HT1080 (cell line): ENCODE results near the gene RCAN3. TPM values are rescaled to one million over a fixed set of nuclear protein-coding genes. Genes with fewer than 3 reads are reported as not detected.
A peak's percentile ranks its signal among the peaks of the same experiment; 100 is the strongest.
"Not testable (repeated sequence)": the region's sequence is repeated elsewhere in the genome, so short reads cannot be mapped to it uniquely, and the experiment has no call there.

ENCODE experiments used
- DNase-seq: peaks from one replicate; pipeline ENCODE4 v3.0.0-alpha.2; 2015; ENCODE audit warnings: low read depth
- total RNA-seq: library from RNA; depleted of rRNA; stranded (reverse); fragments of >200 nt; shearing (Covaris generic); gene quantifications from 2 replicates; pipeline ENCODE4 v1.2.3, GENCODE V29; 2014

RCAN3 gene
- total RNA-seq, 1 experiment from 2014 or later: 8.8 TPM

DNA sequence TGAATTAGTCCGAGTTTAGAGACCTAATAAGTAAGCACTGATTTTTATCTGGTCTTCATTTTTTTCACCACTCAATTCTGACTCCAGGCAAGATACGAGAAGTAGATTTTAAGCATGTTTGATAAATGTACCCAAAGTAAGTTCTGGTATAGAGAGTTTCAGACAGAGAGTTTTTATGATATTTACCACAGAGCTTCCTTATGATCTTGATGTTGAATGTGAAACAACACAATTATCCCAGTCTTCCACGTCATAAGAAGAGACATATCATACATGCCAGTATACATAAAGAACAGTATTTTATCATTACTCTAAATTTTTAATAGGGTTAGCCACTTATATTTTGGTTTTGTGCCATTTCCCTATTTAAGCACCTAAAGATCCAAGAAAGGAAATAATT, 45.4 kb downstream of the RCAN3 start:
- no peak for DNase-seq

DNA sequence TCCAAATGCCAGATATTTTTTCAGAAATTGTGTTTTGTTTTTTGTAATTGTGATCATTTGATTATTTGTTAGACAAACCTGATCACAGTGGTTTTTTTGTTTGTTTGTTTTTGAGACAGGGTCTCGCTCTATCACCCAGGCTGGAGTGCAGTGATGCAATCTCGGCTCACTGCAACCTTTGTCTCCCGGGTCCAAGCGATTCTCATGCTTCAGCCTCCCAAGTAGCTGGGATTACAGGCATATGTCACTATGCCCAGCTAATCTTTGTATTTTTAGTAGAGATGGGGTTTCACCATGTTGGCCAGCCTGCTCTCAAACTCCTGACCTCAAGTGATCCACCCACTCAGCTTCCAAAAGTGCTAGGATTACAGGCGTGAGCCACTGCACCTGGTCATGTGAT, 46.6 kb downstream of the RCAN3 start:
- DNase-seq: not testable (repeated sequence)

DNA sequence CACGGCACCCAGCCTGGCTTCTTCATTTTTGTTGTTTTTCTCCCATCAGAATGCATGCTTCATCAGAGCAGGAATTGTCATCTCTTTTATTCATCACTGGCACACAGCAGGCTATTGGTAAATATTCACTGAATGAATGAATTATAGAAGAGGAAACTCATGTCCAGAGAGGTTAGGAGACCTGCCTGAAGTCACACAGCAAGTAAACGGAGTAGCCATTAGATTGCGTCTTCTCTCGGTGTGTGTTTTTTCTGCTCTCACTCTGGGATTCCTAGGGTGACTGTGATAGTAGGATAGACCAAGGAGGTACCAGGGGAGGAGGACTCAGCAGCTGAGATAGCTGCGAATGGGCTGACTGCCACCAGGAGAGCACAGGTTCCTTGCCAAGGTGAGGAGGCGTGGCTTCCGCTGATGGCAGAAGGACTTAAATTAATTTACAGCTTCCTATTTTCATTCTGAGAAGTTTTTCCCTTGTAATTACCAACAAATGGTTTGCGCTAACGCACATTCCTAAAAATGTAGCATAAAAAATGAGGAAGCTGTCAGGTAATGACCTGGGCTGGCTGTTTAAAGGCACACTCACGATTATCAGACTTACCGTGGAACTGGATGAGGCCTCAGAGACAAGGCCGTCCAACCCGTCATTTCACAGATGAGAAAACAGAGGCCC, 48.8 kb downstream of the RCAN3 start:
- no peak for DNase-seq

DNA sequence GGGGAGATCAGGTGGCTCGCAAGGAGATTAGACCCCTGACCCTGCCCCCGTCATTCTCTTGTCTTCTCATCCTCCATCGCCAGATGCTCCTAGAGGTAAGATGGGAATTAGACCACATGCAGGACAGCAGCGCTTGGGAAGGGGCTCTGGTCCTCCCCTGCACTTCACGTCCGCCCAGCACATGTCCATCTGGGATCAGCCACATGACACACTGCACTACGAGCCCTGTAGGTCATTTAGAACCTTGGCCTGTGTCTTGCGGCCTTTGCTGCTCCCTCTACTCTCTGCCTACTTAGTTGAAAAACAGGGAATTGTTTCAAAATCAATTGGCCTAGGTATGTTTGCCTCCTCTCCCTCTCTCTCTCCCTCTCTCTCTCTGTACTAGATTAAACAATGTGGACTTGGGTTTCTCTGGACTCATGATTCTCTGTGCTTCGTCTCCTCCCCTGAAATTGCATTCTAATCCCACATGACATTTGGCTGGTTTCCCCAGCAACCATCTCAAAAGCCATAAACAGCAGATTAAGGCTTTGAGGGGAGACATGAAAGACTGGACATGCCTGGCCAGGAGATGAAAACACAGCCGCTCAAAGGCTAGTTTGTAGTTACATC, 49.4 kb downstream of the RCAN3 start:
- DNase-seq: no peak

DNA sequence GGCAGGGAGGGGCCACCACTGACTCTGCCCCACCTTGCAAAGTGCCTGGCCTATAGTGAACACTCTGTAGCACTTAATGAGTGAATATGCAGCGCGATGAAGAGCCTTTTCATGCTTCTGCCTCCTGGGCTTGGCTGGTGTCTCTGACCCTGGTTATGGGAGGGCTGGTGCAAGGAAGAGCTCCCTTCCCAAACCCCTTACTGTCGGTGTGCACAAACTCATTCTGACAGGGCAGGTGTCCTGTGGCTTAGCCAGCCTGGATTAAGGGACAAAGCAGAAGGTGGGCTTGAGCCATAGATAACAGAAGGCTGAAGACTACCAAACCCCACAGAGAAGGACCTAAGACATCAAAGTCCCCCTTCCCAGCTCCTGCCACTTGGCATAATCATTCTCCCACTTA, 51.3 kb downstream of the RCAN3 start:
- DNase-seq: no peak

DNA sequence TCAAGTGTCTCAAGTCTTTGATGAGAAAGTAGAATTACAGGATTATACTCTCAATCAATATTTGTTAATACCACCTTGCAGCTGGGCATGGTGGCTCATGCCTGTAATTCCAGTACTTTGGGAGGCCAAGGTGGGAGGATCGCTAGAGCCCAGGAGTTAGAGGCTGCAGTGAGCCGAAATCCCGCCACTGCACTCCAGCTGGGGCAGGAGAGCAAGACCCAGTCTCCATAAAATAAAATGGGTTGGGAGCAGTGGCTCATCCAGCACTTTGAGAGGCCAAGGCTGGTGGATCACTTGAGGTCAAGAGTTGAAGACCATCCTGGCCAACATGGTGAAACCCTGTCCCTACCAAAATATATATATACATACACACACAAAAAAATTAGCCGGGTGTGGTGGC, 52.1 kb downstream of the RCAN3 start:
- no peak for DNase-seq

DNA sequence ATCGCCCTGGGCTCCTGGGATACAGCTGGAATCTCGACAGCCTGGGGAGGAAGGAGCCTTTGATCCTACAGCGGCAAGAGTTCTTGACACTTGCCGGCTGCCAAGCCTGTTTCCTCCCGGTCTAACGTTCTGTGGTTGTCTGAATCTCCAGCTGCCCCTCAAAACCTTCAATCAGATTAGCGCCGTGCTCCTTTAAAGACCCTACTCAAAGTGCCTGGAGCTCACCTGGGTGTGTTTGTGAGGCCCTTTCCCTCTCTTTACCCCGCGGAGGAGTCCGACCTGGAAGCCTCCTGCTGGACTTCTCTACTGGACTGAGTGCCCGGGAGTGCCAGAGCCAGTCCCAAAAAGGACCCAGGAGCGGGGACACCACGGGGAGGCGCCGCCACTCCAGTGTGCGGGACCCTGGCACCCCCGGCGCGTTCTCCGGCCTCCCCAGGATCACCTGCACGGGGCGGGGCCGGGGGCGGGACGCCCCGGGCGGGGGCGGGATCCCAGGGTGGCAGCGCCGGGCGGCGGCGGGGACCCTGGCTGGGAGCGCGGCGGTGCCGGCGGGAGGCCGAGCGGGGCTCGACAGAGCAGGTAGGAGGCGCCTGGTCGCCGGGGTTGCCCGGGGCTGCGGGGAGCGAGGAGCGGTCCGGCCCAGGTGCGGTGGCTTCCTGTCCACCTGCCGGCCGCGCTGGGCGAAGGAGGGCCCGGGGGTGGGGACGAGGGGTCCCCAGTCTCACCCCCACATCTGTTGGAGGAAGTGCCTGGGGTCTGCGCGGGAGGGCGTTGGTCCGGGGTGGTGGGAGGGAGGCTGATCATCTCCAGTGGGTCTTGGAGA, 53.2 kb downstream of the RCAN3 start, which contains the start of gene NCMAP:
NCMAP (plus strand) TSS at position 497 of the 823 bp plus-strand sequence. CDS start 39,344 bp downstream, outside the sequence.
- no peak for DNase-seq

DNA sequence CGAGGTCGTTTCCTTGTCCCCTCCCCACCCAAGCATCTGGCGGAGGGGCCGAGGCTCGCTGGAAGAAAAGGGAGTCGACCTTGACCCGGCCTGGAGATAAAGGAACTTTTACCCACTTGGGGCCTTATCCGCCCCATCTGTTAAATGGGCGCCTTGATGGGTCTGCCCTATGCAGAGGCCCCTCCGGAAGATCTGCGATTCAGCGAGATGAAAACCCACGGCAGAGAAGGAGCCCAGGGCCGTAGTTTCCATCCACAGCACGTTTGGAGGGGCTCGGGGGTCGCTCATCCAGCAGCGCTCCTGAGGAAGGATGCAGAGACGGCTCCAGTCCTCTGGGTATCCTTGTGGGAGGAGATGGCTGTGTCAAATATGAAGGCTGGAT, 53.8 kb downstream of the RCAN3 start:
- DNase-seq: no peak

DNA sequence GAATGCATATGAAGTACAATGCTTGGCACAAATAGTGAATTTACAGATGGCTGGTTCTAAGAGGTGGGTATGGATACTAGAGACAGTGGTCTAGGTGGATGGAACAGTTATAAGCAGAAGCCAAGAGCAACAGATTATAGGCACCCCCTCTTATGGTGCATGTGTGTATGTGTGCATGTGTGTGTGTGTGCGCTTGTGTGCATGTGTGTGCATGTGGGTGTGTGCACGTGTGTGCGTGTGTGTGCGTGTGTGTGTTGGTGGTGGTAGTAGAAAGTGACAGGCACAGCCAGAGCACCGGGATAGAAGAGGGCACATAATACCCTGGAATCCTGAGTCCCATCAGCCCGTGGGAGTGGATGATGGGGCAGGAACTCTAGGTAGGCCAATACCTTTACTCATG, 54.6 kb downstream of the RCAN3 start:
- DNase-seq: no peak

DNA sequence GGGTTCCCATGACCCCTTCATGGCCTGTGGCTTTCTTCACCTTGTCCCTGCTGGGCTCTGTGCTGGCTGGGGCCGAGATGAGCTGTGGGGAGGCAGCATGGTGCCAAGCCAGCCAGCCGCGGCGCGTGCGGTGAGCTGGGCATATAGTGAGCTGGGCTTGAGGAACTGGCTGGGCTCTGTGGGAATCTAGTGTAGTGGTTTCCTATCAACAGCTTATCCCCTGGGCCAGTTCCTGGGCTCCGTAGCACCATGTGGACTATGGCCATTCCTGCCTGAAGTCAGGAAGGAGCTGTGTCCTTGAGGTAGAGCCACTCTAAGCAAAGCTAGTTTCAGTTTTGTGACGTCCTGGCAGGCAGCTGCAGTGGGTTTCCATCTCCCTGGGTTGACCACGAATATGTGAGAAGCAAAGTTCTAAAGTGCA, 55.1 kb downstream of the RCAN3 start:
- no peak for DNase-seq

DNA sequence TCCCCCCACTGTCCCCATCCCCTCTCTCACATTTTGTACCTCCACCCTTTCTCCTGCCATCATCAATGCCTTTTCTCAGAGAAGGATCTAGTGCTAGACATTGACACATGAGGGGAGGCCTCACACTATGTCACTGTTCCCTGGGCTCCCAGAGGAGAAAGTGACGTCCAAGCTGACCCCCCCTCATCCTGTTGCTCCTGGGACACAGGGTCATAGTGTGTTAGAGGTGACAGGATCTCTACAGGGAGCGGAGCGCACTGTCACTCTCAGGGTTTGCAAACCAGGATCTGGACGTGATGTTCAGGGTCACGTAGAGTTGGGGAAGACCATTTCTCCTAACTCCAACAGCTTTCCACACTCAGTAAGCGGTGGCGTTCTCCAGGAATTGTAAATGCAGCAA, 55.8 kb downstream of the RCAN3 start:
- DNase-seq: no peak

DNA sequence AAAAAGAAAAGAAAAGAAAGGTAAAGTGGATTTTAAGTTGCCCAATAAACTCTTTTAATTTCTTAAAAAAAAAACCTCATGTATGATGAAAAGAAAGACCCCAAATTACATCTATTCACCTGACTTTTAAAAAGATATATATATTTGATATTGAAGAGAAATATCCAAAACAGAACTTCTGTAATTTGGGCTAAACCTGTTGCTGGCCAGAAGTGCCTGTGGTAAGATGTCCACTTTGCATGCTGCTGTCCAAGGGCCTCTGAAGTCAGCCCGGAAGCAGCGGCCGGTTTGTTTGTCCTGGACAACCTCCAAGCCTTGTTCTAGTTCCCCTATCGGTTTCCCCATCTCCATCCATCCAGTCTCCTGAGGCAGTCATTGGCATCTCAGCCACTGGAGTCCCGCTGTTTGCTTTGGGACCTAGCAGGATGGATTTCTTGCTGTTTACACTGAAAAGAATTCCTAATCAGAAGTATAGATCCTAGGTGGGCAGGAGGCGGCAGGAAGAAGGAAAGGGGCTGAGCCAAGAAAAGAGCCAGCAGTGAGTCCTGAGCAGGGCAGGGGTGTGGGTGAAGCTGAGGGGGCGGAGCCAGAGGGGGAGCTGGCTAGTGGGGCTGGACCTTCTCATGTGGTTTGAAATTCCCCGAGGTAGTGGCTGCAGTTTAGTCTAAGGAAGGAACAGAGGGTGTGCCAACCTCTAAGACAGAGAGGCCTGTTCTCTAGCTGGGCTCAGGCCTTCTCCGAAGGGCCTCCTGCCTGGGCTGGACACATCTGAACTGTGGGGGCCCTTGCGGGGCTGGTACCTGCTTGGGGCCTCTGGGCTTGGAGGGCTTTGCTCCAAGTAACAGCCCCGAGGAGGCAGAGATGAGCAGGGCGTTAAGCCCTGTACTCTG, 56.5 kb downstream of the RCAN3 start:
- peak; percentile 87 for DNase-seq

DNA sequence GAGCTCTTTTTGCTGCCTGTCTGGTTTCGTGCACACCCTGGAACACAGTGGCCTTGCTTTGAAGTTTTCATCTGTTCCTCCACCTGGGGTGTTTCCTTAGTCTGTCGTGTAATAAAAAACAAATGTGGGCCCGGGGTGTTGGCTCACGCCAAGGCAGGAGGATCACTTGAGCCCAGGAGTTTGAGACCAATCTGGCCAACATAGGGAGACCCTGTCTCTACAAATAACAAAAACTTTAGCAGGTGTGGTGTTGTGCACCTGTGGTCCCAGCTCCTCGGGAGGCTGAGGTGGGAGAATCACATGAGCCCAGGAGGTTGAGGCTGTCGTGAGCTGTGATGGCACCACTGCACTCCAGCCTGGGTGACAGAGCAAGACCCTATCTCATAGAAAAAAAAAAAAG, 57.7 kb downstream of the RCAN3 start:
- no peak for DNase-seq

DNA sequence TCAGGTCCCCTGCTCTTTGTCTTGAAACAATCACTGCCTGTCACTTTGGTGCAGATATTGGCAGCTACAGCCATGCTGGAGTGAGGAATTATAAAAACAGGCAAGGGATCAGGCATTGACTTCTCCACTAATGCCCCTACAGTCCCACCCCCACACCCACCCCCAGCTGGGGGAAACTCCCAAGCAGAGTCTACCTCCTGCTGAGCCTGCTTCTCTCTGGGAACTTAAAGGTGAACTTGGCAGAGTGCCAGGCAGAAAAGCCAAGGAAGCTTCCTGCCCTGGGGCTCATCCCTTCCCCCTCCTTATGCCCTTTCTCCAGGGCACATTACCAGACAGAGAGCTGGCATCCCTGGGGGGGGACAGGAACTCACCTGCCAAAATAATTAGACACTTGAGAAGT, 60.0 kb downstream of the RCAN3 start:
- no peak for DNase-seq

DNA sequence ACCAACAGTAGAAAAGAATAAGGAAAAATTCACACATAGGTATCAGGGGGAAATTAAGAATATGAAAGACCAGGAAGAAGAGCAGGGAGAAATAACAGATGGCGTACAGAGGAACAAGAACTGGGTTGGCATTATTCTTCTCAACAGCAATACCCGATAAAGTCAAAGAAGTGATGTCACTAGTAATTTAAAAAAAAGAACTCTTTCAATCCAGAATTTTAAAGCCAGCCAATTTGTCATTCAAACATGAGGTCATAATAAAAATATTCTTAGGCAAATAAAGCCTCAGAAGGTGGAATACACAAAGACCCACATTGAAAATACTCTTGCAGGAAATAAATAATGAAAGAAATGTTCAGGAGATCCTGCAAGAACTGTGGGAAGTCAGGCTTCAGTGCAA, 62.1 kb downstream of the RCAN3 start:
- DNase-seq: peak; percentile 19

DNA sequence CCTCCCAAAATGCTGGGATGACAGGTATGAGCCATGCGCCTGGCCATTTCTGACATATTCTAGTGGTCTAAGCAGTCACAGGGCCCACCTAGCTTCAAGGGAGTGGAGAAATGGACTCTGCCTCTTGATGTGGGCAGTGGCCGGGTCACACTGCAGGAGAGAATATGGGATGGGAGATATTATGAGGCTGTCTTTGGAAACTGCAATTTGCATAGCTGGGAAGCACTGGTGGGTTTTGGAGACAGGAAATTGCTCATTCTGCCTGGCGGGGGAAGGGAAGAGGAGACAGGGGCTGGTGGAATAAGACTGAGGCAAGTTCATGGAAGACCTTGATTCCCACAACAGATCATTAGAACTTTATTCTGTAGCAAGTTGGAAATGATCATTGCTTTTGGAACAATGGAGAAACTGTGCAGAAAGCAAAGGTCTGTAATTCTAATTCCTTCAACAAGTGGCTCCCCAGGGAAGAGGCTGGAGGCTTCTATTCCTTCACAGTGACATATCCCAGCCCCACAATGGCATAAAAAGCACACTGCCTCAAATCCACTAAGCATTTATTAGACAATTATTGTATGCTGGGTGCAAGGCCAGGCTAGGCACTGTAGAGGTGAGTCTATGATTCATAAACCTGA, 63.7 kb downstream of the RCAN3 start:
- peak; percentile 76 for DNase-seq

DNA sequence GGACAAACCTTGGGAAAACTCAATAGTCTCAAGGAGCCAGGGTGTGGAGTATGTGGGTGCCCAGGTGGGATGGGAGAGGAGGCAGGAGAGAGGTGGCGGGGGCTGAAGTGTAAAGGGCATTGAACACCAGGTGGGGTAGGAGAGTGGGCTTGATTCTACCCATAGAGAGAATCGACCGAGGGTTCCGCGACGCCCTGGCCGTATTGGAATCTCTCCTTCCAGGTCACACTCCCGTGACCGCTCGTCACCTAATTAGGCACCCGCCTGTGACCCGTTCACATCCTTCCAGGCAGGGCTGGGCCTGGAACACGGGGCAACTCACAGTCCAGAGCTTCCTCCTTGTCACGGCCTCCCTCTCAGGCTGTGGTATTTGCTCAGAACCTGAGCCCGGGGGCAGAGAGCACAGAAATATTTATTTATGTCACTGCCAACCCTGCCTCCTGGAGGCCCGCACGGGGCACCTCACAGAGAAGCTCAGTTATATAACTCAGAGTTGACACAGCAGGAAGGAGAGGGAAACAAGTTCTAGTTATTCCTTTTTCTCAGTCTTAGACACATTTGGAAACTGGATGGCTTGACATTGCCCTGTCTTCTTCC, 65.3 kb downstream of the RCAN3 start:
- no peak for DNase-seq

DNA sequence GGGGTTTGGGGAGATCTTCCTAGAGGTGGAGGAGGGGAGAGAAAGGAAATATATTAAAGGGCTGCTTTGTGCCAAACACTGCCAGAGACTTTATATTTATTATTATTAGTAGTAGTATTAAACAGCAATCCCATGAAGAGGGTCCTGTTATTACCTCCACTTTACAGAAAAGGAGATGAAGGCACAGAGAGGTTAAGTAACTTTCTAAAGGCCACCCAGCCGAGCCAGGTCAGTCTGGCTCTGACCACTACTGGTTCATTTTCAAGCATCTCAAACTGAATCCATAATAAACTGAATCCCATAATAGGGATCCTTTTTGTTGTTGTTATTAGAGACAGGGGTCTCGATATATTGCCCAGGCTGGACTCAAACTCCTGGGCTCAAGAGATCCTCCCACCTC, 65.8 kb downstream of the RCAN3 start:
- DNase-seq: no peak

DNA sequence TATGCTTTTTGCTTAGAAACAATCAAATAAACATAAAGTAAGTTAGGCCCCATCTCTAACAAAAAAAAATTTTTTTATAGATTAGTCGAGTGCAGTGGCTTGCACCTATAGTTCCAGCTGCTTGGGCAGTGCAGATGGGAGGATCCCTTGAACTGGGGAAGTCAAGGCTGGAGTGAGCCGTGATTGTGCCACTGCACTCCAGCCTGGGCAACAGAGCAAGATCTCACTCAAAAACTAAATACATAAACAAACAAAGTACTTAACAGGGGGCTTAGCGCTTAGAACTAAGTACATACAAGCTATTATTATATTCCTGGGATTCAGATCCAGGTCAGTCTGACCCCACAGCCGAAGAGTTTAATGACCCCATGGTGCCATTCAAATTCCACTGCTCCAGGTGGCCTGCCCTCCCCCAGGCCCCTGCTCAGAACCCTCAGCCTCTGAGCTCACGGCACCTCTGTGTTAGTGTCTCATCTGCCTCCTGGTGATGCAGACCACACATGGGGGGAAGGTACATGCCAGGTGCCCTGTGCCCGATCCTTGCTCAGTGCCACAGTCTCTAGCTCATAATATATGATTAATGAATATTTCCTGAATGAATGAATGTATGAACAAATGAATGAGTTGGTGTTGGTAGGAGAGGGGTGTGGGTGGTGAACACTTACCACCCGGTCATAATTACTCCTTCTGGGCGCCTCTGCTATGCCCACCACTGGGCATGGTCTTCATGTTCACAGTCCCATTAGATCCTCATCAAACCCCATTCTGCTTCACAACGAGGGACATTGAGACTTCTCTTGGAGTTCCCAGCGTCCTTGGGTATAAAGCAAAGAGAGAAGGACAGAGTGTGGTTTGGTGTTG, 67.9 kb downstream of the RCAN3 start:
- DNase-seq: no peak

DNA sequence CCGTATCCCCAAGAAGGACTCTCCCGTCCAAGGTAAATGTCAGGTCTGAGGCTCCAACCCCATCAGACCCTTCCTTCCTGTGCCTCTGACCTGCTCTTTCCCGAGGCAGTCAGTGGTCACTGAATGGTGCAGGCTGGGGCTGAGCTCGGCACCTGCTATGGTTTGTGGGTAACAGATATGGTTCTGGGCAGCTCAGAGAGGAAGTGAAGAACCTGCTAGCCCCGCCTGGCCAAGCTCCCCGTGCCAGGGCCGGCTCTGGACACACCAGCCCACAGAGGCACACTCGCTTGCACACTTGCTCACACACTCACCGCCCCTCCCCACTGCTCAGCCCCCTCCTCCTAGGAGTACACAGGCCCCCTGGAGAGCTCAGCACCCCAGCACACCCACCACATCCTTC, 69.7 kb downstream of the RCAN3 start:
- DNase-seq: no peak
